WTC11 (cell line): ENCODE data around the gene PAX4. TPM values are rescaled to one million over a fixed set of nuclear protein-coding genes. Genes with fewer than 3 reads are reported as not detected.
A peak's percentile ranks its signal among the peaks of the same experiment; 100 is the strongest.

ENCODE experiments used
- ATAC-seq: fragments of 200-7000 bp; cut with Tn5 transposase; 2 replicates; pipeline ENCODE4 v1.10.0; 2021; ENCODE audit warnings: mild to moderate bottlenecking, moderate library complexity
- Bru-seq: library from RNA; stranded (reverse); fragments of 400-500 nt; gene quantifications from one replicate; lab custom pipeline; 2021; lab: Mats Ljungman, UMichigan
- CTCF ChIA-PET: fragments of 300-600 bp; sonication (Branson Sonifier 250); formaldehyde crosslinking; loops from one replicate; lab custom pipeline; 2021; ENCODE audit warnings: antibody characterized with exemption; lab: Charles Lee
- POLR2A ChIA-PET: fragments of 350-600 bp; sonication (Branson Sonifier 250); formaldehyde crosslinking; loops from one replicate; lab custom pipeline; 2021; ENCODE audit warnings: antibody characterized with exemption; lab: Charles Lee
- DNase-seq: peaks from one replicate; pipeline ENCODE4 v3.0.0; 2021; ENCODE audit warnings: low spot score
- H3K27ac Mint-ChIP-seq: 2 replicates; pipeline ENCODE4 v1.8.0; 2021; ENCODE audit warnings: mixed read lengths
- H3K27me3 Mint-ChIP-seq: 2 replicates; pipeline ENCODE4 v1.8.0; 2021; ENCODE audit warnings: low read depth, mild to moderate bottlenecking, moderate library complexity, mixed read lengths
- H3K36me3 Mint-ChIP-seq: 2 replicates; pipeline ENCODE4 v1.8.0; 2021; ENCODE audit warnings: mixed read lengths
- H3K4me1 Mint-ChIP-seq: 2 replicates; pipeline ENCODE4 v1.8.0; 2022; ENCODE audit warnings: mixed read lengths
- H3K4me3 Mint-ChIP-seq: 2 replicates; pipeline ENCODE4 v1.8.0; 2021; ENCODE audit warnings: mild to moderate bottlenecking, moderate library complexity, mixed read lengths
- H3K9me3 Mint-ChIP-seq: 2 replicates; pipeline ENCODE4 v1.8.0; 2021; ENCODE audit warnings: mixed read lengths
- ATF1 ChIP-seq: sonication (generic); formaldehyde crosslinking; IDR thresholded peaks from 2 replicates; pipeline ENCODE4 v1.8.1; 2023; ENCODE audit warnings: mild to moderate bottlenecking, moderate library complexity, missing genetic modification reagents
- CBFB ChIP-seq: sonication (generic); formaldehyde crosslinking; IDR thresholded peaks from 2 replicates; pipeline ENCODE4 v1.8.1; 2022; ENCODE audit warnings: mild to moderate bottlenecking, low read depth, missing genetic modification reagents
- CREB1 ChIP-seq: sonication (generic); formaldehyde crosslinking; IDR thresholded peaks from 2 replicates; pipeline ENCODE4 v1.8.0; 2023; ENCODE audit warnings: mild to moderate bottlenecking, missing genetic modification reagents
- CREM ChIP-seq: sonication (generic); formaldehyde crosslinking; IDR thresholded peaks from 2 replicates; pipeline ENCODE4 v1.8.1; 2022; ENCODE audit warnings: mild to moderate bottlenecking, missing genetic modification reagents, moderate library complexity
- CTCF ChIP-seq: fragments of 200-600 bp; IDR thresholded peaks from 2 replicates; pipeline ENCODE4 v1.8.0; 2022; ENCODE audit warnings: antibody characterized with exemption
- ESRRA ChIP-seq: sonication (generic); formaldehyde crosslinking; IDR thresholded peaks from 2 replicates; pipeline ENCODE4 v1.8.1; 2022; ENCODE audit warnings: mild to moderate bottlenecking, missing genetic modification reagents, borderline replicate concordance
- FOXK1 ChIP-seq: sonication (generic); formaldehyde crosslinking; IDR thresholded peaks from 2 replicates; pipeline ENCODE4 v1.8.0; 2022; ENCODE audit warnings: mild to moderate bottlenecking, moderate library complexity, missing genetic modification reagents
- FOXP1 ChIP-seq: sonication (generic); formaldehyde crosslinking; IDR thresholded peaks from 2 replicates; pipeline ENCODE4 v1.8.0; 2022; ENCODE audit warnings: missing genetic modification reagents, mild to moderate bottlenecking, moderate library complexity, borderline replicate concordance
- HMGA2 ChIP-seq: fragments of 250-450 bp; sonication (Bioruptor Pico); IDR thresholded peaks from 2 replicates; pipeline ENCODE4 v1.4.0; 2021; ENCODE audit warnings: mild to moderate bottlenecking, moderate library complexity
- MXD4 ChIP-seq: fragments of 250-450 bp; sonication (Bioruptor Pico); IDR thresholded peaks from 2 replicates; pipeline ENCODE4 v1.8.0; 2021; ENCODE audit warnings: mild to moderate bottlenecking, moderate library complexity, borderline replicate concordance
- NFATC4 ChIP-seq: fragments of 250-450 bp; sonication (Bioruptor Pico); IDR thresholded peaks from 2 replicates; pipeline ENCODE4 v1.9.0; 2021; ENCODE audit warnings: mild to moderate bottlenecking
- NFYB ChIP-seq: sonication (generic); formaldehyde crosslinking; conservative IDR thresholded peaks from 2 replicates; pipeline ENCODE4 v1.8.0; 2022; ENCODE audit warnings: low read depth, missing genetic modification reagents
- ZNF416 ChIP-seq: fragments of 250-450 bp; sonication (Bioruptor Pico); IDR thresholded peaks from 2 replicates; pipeline ENCODE4 v1.9.0; 2021; ENCODE audit warnings: mild to moderate bottlenecking, inconsistent platforms
- ZNF425 ChIP-seq: fragments of 250-450 bp; sonication (Bioruptor Pico); conservative IDR thresholded peaks from 2 replicates; pipeline ENCODE4 v1.9.0; 2021; ENCODE audit warnings: mild to moderate bottlenecking
- ZNF532 ChIP-seq: fragments of 250-450 bp; sonication (Bioruptor Pico); IDR thresholded peaks from 2 replicates; pipeline ENCODE4 v1.9.0; 2021; ENCODE audit warnings: mild to moderate bottlenecking, borderline replicate concordance
- long read RNA-seq, 3 experiments: library from RNA in 1 of 3; library from capped mRNA in 1 of 3; library from polyadenylated mRNA in 1 of 3; unstranded in 2 of 3; stranded (forward) in 1 of 3; transcript quantifications; one replicate each; pipeline ENCODE4 v2.0.0, GENCODE V29; 2021
- total RNA-seq: library from RNA; stranded (reverse); gene quantifications from 3 replicates; pipeline ENCODE4 v1.2.3, GENCODE V29; 2021
- TF ChIP-seq, protein P1 (sequence below): sonication (generic); formaldehyde crosslinking; IDR thresholded peaks from 2 replicates; pipeline ENCODE4 v1.8.0; 2022; ENCODE audit warnings: mild to moderate bottlenecking, missing genetic modification reagents
- TF ChIP-seq, protein P2 (sequence below): sonication (generic); formaldehyde crosslinking; IDR thresholded peaks from 2 replicates; pipeline ENCODE4 v1.8.1; 2023; ENCODE audit warnings: mild to moderate bottlenecking, moderate library complexity, missing genetic modification reagents
- TF ChIP-seq, protein P3 (sequence below): sonication (generic); formaldehyde crosslinking; conservative IDR thresholded peaks from 2 replicates; pipeline ENCODE4 v1.8.1; 2023; ENCODE audit warnings: mild to moderate bottlenecking, low read depth, missing genetic modification reagents, moderate library complexity

Gene PAX4
- not detected in 3 replicates for total RNA-seq
- percentile 6 among the genes with signal in this experiment for Bru-seq, nascent RNA
- long read RNA-seq, experiment 1 = 0 reads
- long read RNA-seq, experiment 2 = 0 reads
- long read RNA-seq, experiment 3 = 0 reads

GRCh38 chr7:127618042-127618441 lies at the start of gene PAX4:
Gene PAX4 (minus strand): TSS chr7:127618142. CDS start chr7:127615928, 2,214 bp downstream.
- DNase-seq (no peak), ATAC-seq (no peak)
- ChIA-PET CTCF (interaction anchor here (2.2 to 4.1 kb wide), 2 partner anchors 11 to 30 kb away, joined by 11 to 27 read pairs; partner anchors contain the start of gene ARF5), POLR2A (no interaction called here)
- Mint-ChIP-seq H3K9me3 (no peaks in the 10 kb centered on the region), H3K4me1 (peaks cover 17% of the 10 kb centered on the region), H3K27me3 (peaks cover 92% of the 10 kb centered on the region), H3K4me3 (peak within 1 kb of the TSS; percentile 28; the same call in 1 of the 2 replicates), H3K27ac (no peak within 1 kb of the TSS), H3K36me3 (no peaks in the 10 kb centered on the region)
- TF ChIP-seq, protein P1, sequence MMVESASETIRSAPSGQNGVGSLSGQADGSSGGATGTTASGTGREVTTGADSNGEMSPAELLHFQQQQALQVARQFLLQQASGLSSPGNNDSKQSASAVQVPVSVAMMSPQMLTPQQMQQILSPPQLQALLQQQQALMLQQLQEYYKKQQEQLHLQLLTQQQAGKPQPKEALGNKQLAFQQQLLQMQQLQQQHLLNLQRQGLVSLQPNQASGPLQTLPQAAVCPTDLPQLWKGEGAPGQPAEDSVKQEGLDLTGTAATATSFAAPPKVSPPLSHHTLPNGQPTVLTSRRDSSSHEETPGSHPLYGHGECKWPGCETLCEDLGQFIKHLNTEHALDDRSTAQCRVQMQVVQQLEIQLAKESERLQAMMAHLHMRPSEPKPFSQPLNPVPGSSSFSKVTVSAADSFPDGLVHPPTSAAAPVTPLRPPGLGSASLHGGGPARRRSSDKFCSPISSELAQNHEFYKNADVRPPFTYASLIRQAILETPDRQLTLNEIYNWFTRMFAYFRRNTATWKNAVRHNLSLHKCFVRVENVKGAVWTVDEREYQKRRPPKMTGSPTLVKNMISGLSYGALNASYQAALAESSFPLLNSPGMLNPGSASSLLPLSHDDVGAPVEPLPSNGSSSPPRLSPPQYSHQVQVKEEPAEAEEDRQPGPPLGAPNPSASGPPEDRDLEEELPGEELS (CRISPR knock-in tag) = no peak
- TF ChIP-seq ZNF416 (CRISPR knock-in tag) (no peak), NFYB (CRISPR knock-in tag) (no peak), ESRRA (no peak), ATF1 (CRISPR knock-in tag) (no peak), CREM (CRISPR knock-in tag) (no peak), CTCF (no peak), CBFB (CRISPR knock-in tag) (no peak), MXD4 (no peak), ZNF425 (CRISPR knock-in tag) (no peak), NFATC4 (CRISPR knock-in tag) (no peak), FOXP1 (CRISPR knock-in tag) (no peak), CREB1 (CRISPR knock-in tag) (no peak), HMGA2 (CRISPR knock-in tag) (no peak), FOXK1 (no peak), ZNF532 (CRISPR knock-in tag) (no peak)
- TF ChIP-seq, protein P2, sequence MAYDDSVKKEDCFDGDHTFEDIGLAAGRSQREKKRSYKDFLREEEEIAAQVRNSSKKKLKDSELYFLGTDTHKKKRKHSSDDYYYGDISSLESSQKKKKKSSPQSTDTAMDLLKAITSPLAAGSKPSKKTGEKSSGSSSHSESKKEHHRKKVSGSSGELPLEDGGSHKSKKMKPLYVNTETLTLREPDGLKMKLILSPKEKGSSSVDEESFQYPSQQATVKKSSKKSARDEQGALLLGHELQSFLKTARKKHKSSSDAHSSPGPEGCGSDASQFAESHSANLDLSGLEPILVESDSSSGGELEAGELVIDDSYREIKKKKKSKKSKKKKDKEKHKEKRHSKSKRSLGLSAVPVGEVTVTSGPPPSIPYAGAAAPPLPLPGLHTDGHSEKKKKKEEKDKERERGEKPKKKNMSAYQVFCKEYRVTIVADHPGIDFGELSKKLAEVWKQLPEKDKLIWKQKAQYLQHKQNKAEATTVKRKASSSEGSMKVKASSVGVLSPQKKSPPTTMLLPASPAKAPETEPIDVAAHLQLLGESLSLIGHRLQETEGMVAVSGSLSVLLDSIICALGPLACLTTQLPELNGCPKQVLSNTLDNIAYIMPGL (CRISPR knock-in tag) = no peak
- TF ChIP-seq, protein P3, sequence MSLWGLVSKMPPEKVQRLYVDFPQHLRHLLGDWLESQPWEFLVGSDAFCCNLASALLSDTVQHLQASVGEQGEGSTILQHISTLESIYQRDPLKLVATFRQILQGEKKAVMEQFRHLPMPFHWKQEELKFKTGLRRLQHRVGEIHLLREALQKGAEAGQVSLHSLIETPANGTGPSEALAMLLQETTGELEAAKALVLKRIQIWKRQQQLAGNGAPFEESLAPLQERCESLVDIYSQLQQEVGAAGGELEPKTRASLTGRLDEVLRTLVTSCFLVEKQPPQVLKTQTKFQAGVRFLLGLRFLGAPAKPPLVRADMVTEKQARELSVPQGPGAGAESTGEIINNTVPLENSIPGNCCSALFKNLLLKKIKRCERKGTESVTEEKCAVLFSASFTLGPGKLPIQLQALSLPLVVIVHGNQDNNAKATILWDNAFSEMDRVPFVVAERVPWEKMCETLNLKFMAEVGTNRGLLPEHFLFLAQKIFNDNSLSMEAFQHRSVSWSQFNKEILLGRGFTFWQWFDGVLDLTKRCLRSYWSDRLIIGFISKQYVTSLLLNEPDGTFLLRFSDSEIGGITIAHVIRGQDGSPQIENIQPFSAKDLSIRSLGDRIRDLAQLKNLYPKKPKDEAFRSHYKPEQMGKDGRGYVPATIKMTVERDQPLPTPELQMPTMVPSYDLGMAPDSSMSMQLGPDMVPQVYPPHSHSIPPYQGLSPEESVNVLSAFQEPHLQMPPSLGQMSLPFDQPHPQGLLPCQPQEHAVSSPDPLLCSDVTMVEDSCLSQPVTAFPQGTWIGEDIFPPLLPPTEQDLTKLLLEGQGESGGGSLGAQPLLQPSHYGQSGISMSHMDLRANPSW (CRISPR knock-in tag) = no peak
